ENCODE measurements around the gene TUBGCP6.

TUBGCP6 gene

DNA sequence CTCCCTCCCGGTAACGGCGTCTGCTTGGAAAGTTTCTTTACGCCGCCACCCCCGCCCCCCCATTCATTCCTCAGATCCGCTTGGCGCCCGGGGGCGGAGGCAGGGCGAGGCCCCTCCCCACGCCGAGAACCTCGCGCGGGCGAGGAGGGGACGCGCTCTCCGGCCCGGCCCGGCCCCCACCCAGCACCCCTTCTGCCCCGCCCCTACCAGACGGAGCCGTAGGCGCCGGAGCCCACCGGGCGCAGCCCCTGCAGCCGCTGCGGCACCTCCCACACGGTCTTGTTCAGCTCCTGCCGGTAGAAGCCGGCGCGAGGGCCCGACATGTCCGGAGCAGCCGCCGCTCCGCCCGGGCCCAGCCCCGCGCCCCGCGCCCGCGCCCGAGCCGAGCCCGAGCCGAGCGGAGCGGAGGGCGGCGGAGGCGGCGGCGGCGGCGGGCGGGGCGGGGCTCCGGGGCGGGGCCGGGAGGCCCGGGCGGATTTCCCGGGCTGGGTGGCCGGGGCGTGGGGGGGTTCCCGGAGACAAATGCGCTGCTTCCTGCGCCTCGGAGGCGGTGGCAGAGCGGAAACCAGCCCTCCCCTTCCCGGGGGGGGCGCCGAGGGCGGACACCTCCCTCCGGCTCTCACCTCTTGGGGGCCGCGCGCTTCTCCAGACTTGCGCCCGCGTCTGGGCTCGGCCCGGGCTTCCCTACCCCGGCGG is 25.3 kb upstream of the TUBGCP6 start, which contains the start of gene MAPK11:
MAPK11 (minus strand) TSS at position 411 of the 696 bp plus-strand sequence; CDS start at position 323, 88 bp downstream.
- Histone ChIP-seq H3F3A (ENCODE audit: control insufficient read depth, insufficient read depth) (peaks cover 6% of the 10 kb centered on the region; the same call in 1 of the 2 replicates), H3K4me2 (ENCODE audit: low read length) (peak within 1 kb of the TSS; percentile 86), H3K36me3 (ENCODE audit: control insufficient read depth, low read length) (peaks cover 8% of the 10 kb centered on the region), H3K4me1 (ENCODE audit: control insufficient read depth, low read length) (peaks cover 43% of the 10 kb centered on the region), H3K27me3 (ENCODE audit: control insufficient read depth, low read length) (0 out of 2 replicates have a peak, but pooled peaks cover 3% of the 10 kb centered on the region), H4K20me1 (ENCODE audit: control insufficient read depth, insufficient read depth, low read depth, low read length) (peaks cover 3% of the 10 kb centered on the region; the same call in 1 of the 2 replicates), H3K27ac (ENCODE audit: low read depth, low read length) (0 out of 2 replicates have a peak within 1 kb of the TSS, but pooled peaks have one; percentile 12), H3K79me2 (ENCODE audit: control insufficient read depth, low read length) (no peaks in the 10 kb centered on the region), H3K9me3 (ENCODE audit: control insufficient read depth, insufficient read depth, low read length) (no peaks in the 10 kb centered on the region), H3K4me3 (ENCODE audit: low read length) (peak within 1 kb of the TSS; percentile 75), H3K9me2 (replicated peaks; ENCODE audit: control insufficient read depth, low read length) (no peaks in the 10 kb centered on the region)
- no peak for TF ChIP-seq EZH2phosphoT487 (IDR thresholded peaks at IDR 0.05; ENCODE audit: borderline replicate concordance, low read length)
- TF ChIP-seq, protein P1, sequence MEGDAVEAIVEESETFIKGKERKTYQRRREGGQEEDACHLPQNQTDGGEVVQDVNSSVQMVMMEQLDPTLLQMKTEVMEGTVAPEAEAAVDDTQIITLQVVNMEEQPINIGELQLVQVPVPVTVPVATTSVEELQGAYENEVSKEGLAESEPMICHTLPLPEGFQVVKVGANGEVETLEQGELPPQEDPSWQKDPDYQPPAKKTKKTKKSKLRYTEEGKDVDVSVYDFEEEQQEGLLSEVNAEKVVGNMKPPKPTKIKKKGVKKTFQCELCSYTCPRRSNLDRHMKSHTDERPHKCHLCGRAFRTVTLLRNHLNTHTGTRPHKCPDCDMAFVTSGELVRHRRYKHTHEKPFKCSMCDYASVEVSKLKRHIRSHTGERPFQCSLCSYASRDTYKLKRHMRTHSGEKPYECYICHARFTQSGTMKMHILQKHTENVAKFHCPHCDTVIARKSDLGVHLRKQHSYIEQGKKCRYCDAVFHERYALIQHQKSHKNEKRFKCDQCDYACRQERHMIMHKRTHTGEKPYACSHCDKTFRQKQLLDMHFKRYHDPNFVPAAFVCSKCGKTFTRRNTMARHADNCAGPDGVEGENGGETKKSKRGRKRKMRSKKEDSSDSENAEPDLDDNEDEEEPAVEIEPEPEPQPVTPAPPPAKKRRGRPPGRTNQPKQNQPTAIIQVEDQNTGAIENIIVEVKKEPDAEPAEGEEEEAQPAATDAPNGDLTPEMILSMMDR (IDR thresholded peaks at IDR 0.05; ENCODE audit: low read depth, low read length, poor library complexity, severe bottlenecking), result no peak

DNA sequence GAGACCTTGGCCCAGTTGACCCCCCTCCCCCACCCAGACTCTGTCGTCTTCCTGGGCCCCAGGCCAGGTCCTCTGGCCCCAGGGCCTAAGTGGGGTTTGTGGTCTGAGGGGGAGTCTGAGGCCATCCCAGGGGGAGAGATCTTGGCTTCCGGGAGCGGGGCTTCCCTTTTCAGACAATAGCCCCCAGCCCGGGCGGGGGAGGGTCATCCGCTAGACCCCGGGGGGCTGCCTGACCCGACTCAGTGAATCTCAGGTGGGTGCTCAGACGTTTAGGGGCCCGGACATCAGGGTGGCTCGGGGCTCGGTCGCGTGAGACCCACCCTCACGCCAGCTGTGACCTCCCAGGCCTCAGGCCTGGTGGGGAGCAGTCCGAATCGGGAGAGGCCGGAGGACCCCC is 24.7 kb upstream of the TUBGCP6 start:
- Histone ChIP-seq H3K27me3 (ENCODE audit: control insufficient read depth, low read length) (0 out of 2 replicates have a peak, but pooled peaks cover 3% of the 10 kb centered on the region), H3K4me1 (ENCODE audit: control insufficient read depth, low read length) (peaks cover 46% of the 10 kb centered on the region), H3K36me3 (ENCODE audit: control insufficient read depth, low read length) (peaks cover 4% of the 10 kb centered on the region), H3K4me3 (ENCODE audit: low read length) (peak overlapping the region; percentile 73), H4K20me1 (ENCODE audit: control insufficient read depth, insufficient read depth, low read depth, low read length) (peaks cover 3% of the 10 kb centered on the region; the same call in 1 of the 2 replicates), H3K27ac (ENCODE audit: low read depth, low read length) (0 out of 2 replicates have a peak overlapping the region, but pooled peaks have one; percentile 12), H3K9me3 (ENCODE audit: control insufficient read depth, insufficient read depth, low read length) (no peaks in the 10 kb centered on the region), H3K79me2 (ENCODE audit: control insufficient read depth, low read length) (no peaks in the 10 kb centered on the region), H3K4me2 (ENCODE audit: low read length) (peak overlapping the region; percentile 74), H3F3A (ENCODE audit: control insufficient read depth, insufficient read depth) (peaks cover 6% of the 10 kb centered on the region; the same call in 1 of the 2 replicates), H3K9me2 (replicated peaks; ENCODE audit: control insufficient read depth, low read length) (no peaks in the 10 kb centered on the region)
- TF ChIP-seq, protein P1 (IDR thresholded peaks at IDR 0.05; ENCODE audit: low read depth, low read length, poor library complexity, severe bottlenecking), result no peak
- no peak for TF ChIP-seq EZH2phosphoT487 (IDR thresholded peaks at IDR 0.05; ENCODE audit: borderline replicate concordance, low read length)

DNA sequence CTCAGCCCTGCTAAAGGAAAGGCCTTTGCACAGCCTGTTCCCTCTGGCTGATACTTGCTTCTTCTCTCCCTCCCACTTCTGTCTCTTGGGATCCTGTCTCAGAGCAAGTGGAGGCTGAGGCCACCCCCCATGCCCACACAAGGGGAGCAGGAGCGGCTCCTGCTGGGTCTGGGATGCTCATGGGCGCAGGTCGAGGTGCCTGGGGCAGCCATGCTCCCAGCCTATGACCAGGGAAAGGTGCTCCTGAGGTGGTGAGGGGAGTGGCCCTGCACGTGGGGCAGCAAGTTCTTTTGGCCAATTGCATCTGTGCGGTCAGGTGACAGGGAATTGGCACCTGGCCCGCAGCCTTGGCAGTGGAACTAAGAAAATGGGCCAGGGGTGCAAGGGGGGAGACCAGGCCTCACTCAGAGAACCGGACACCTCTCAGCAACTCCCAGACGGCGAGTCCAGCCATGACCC is 23.9 kb upstream of the TUBGCP6 start:
- peak overlapping the region; percentile 74 for H3K4me2 ChIP-seq (ENCODE audit: low read length)
- no peaks in the 10 kb centered on the region for H3K36me3 ChIP-seq (ENCODE audit: control insufficient read depth, low read length)
- H3K9me2 ChIP-seq (replicated peaks; ENCODE audit: control insufficient read depth, low read length), result no peaks in the 10 kb centered on the region
- no peaks in the 10 kb centered on the region for H3K79me2 ChIP-seq (ENCODE audit: control insufficient read depth, low read length)
- H3F3A ChIP-seq (ENCODE audit: control insufficient read depth, insufficient read depth), result peaks cover 6% of the 10 kb centered on the region; the same call in 1 of the 2 replicates
- H3K27ac ChIP-seq (ENCODE audit: low read depth, low read length), result no peak overlapping the region
- H3K27me3 ChIP-seq (ENCODE audit: control insufficient read depth, low read length), result 0 out of 2 replicates have a peak, but pooled peaks cover 3% of the 10 kb centered on the region
- H3K4me3 ChIP-seq (ENCODE audit: low read length), result no peak overlapping the region; the same call in 1 of the 2 replicates
- TF ChIP-seq EZH2phosphoT487 (IDR thresholded peaks at IDR 0.05; ENCODE audit: borderline replicate concordance, low read length), result no peak
- TF ChIP-seq, protein P1 (IDR thresholded peaks at IDR 0.05; ENCODE audit: low read depth, low read length, poor library complexity, severe bottlenecking), result no peak
- H3K9me3 ChIP-seq (ENCODE audit: control insufficient read depth, insufficient read depth, low read length), result no peaks in the 10 kb centered on the region
- H3K4me1 ChIP-seq (ENCODE audit: control insufficient read depth, low read length), result peaks cover 46% of the 10 kb centered on the region
- peaks cover 3% of the 10 kb centered on the region; the same call in 1 of the 2 replicates for H4K20me1 ChIP-seq (ENCODE audit: control insufficient read depth, insufficient read depth, low read depth, low read length)
